NCI-H146 treated with DMSO at 0.1 percent for 48 hours (cell line): Measurements from ENCODE around the gene OR51V1.
"Not testable (repeated sequence)": the region's sequence is repeated elsewhere in the genome, so short reads cannot be mapped to it uniquely, and the experiment has no call there.

ENCODE experiments used
- DNase-seq: peaks from one replicate; lab custom pipeline; 2025; ENCODE audit not compliant: unreplicated experiment; lab: John Stamatoyannopoulos, UW

OR51V1 gene

DNA sequence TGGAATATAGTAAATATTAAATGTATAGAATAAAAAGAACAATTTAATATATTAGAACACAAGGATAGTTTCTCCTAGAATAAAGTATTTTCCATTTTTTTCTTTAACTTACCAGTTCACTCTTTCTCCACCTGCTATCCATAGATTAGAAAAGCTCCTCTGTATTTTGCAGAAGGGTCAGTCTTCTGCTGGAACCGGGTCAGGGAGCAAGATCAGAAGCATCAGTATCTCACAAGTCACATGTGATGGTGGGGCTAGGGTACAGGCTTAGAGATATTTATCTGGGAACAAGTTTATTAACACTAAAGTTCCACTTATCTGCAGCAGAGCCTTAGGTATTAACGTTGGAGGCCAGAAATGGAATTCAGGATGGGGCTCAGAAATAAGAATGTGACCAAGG lies 28.6 kb downstream of the OR51V1 start:
- no peak for DNase-seq

GRCh38 chr11:5165898-5166297 lies 34.6 kb downstream of the OR51V1 start:
- DNase-seq, result not testable (repeated sequence)

DNA sequence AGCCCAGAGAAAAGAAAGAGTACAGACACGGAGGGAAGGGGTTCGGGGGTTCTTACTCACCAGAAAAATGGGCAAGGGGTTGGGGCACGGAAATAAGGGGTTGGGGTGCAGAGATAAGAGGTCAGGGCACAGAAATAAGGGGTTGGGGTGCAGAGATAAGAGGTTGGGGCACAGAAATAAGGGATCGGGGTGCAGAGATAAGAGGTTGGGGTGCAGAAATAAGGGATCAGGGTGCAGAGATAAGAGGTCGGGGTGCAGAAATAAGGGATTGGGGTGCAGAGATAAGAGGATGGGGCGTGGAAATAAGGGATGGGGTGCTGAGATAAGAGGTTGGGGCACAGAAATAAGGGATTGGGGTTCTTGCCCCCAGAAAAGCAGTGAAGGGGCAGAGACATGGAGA lies 35.7 kb downstream of the OR51V1 start:
- DNase-seq, result not testable (repeated sequence)

GRCh38 chr11:5161045-5161444 lies 39.4 kb downstream of the OR51V1 start:
- DNase-seq, result not testable (repeated sequence)

DNA sequence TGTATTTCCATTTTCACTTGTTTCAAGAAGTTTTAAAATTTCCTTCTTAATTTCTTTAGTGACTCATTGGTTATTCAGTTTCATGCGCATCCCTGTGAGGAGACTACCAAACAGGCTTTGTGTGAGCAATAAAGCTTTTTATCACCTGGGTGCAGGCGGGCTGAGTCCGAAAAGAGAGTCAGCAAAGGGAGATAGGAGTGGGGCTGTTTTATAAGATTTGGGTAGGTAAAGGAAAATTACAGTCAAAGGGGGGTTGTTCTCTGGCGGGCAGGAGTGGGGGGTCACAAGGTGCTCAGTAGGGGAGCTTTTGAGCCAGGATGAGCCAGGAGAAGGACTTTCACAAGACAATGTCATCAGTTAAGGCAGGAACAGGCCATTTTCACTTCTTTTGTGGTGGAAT lies 40.3 kb downstream of the OR51V1 start:
- DNase-seq, result not testable (repeated sequence)

DNA sequence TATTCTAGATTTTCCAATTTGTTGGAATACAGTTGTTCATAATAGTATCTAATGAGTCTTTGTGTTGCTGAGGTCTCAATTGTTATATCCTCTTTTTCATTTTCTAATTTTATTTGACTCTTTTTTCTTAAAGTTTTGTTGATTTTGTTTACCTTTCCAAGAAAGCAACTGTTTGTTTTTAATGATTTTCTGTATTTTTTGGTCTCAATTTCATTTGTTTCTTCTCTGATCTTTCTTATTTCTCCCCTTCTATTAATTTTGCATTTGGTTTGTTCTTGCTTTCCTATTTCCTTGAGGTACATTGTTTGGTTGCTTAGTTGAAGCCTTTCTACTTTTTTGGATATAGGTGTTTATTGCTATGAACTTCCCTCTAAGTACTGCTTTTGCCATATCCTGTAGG lies 40.7 kb downstream of the OR51V1 start:
- DNase-seq, result no peak

DNA sequence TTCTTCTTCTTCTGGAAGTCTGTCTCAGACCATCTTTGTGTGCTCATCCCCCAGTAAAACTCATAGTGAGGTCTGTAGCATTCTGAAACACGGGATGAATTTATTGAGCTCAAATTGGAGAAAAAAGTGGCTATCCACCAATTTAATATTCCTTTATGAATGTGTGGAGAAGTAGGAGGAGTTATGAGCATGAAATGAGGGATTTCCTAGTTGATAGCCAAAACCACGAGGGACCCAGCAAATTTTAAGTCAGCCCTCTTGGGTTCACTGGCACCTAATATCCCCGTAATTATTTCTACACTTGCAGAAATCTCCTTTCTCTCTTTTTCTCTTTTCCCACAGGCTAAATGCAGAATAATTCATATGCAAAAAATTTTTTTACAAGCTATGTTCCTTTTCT lies 45.8 kb downstream of the OR51V1 start, which contains the start of gene OR52A1:
Gene OR52A1, minus strand, starts transcription at position 101 of the 400 bp plus-strand sequence. CDS start 2,388 bp downstream, outside the sequence.
- no peak for DNase-seq

DNA sequence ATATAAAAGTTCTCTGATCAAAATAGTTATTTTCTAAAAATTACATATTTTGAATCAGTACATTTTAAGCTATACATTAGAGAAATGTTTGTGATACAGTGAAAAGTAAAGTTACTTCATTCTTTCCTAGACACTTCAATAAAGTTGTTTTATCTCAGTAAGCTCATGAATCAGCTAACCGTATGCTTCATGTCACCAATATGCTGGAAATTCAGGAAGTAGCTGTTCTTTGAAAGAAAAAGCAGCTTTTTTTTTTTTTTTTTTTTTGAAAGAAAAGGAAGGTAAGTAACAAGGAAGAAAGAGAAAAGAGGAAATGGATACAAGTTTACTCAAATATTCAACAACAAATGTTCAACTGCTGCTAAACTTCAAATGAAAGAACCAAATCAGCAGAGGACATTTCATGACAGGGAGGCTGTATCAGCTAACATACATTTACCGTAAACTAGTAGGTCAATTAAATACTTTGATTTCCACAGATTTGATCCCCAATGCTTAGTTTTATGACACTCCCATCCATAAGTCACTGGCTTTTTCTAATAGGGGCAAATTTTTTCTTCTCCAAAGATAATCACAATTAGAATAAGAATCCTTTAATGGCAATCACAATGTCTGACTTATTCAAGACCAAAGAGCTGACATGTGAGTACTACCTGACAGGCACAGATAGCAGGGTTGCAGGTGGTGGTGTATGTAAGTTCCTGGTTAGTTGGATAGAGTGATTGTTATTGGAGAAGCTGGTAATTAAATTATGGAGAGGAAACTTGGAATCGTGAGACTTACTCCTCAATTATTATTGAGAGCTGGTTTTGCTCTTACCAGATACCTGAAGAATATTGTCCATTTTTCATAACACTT lies 46.7 kb downstream of the OR51V1 start:
- no peak for DNase-seq

DNA sequence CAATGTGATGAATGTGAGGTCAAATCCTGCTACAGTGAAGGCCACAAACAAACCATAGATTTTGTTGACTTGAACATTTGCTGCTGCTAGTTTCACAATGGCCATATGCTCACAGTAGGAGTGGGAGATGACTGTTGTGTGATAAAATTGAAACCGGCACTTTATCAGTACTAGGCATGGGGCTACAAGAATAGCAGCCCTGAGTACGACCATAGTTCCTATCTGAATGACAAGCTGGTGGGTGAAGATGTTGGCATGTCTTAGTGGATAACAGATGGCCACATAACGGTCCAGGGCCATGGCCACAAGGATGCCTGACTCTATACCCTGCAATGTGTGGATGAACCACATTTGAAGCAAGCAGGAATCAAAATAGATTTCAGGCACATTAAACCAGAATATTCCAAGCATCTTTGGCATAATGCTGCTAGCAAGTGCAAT lies 48.7 kb downstream of the OR51V1 start:
- DNase-seq, result no peak
